Stimulated activated CD8-positive, alpha-beta memory T cell treated with anti-CD3 and anti-CD28 coated beads, Interleukin-7, amount 100 ng/mL, for 48 hours (primary cell): Measurements from ENCODE around the gene TFB1M.
"Not testable (repeated sequence)": the region's sequence is repeated elsewhere in the genome, so short reads cannot be mapped to it uniquely, and the experiment has no call there.

Source experiments
- DNase-seq, 2 donors: peaks; one replicate each; pipeline ENCODE4 v3.0.0-alpha.2; 2020; ENCODE audit warnings: low read depth in 1 of 2; ENCODE audit errors: extremely low read depth in 1 of 2

Gene TFB1M

GRCh38 chr6:155303361-155303870 lies 10.9 kb downstream of the TFB1M start:
- DNase-seq: no peak

- DNase-seq: no peak
Observed at GRCh38 chr6:155301867-155302266, 12.4 kb downstream of the TFB1M start.

- DNase-seq: no peak
Observed at GRCh38 chr6:155297669-155298068, 16.6 kb downstream of the TFB1M start.

- DNase-seq: no peak
Observed at GRCh38 chr6:155292711-155293110, 21.6 kb downstream of the TFB1M start.

GRCh38 chr6:155291291-155291690 lies 23.0 kb downstream of the TFB1M start:
- no peak for DNase-seq

- DNase-seq: no peak
Observed at GRCh38 chr6:155290491-155290890, 23.8 kb downstream of the TFB1M start.

GRCh38 chr6:155287762-155288161 lies 26.5 kb downstream of the TFB1M start:
- DNase-seq: no peak

- DNase-seq: no peak
Observed at GRCh38 chr6:155284775-155285174, 29.5 kb downstream of the TFB1M start.

- DNase-seq: no peak
Observed at GRCh38 chr6:155278319-155279049, 35.8 kb downstream of the TFB1M start.

- no peak for DNase-seq
Observed at GRCh38 chr6:155276638-155277037, 37.6 kb downstream of the TFB1M start.

GRCh38 chr6:155275808-155276480 lies 38.3 kb downstream of the TFB1M start:
- no peak for DNase-seq

GRCh38 chr6:155274533-155274932 lies 39.8 kb downstream of the TFB1M start:
- no peak for DNase-seq

GRCh38 chr6:155274106-155274505 lies 40.2 kb downstream of the TFB1M start:
- no peak for DNase-seq

- DNase-seq: no peak
Observed at GRCh38 chr6:155273431-155273830, 40.9 kb downstream of the TFB1M start.

GRCh38 chr6:155272353-155273232 lies 41.7 kb downstream of the TFB1M start:
- DNase-seq: no peak

- no peak for DNase-seq
Observed at GRCh38 chr6:155271145-155271544, 43.1 kb downstream of the TFB1M start.

- DNase-seq: no peak
Observed at GRCh38 chr6:155270561-155271091, 43.7 kb downstream of the TFB1M start.

GRCh38 chr6:155269765-155270164 lies 44.5 kb downstream of the TFB1M start:
- DNase-seq: no peak

- not testable (repeated sequence) for DNase-seq
Observed at GRCh38 chr6:155268088-155268867, 46.0 kb downstream of the TFB1M start.

GRCh38 chr6:155267411-155267810 lies 46.9 kb downstream of the TFB1M start:
- DNase-seq: no peak
